Measurements from ENCODE around the gene NOL3.

DNA sequence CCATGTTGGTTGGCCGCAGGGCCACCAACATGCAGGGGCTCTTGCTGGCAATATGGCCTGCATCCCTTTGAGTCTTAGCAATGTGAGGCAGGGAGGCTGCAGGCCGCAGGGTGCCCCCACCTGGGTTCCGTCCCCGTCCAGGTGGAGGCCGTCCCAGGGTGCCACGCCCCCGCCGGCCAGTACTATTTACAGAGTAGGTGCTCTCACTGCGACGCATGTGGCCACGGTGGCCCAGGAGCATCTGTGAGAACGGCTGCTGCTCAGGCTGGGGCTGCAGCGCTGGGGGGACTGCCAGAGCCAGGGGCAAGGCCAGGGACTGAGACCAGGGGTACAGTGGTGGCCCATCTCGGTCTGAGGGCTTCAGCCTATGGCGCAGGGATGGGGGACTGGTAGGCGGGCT, 9.8 kb downstream of the NOL3 start:
- TF ChIP-seq, protein P1, sequence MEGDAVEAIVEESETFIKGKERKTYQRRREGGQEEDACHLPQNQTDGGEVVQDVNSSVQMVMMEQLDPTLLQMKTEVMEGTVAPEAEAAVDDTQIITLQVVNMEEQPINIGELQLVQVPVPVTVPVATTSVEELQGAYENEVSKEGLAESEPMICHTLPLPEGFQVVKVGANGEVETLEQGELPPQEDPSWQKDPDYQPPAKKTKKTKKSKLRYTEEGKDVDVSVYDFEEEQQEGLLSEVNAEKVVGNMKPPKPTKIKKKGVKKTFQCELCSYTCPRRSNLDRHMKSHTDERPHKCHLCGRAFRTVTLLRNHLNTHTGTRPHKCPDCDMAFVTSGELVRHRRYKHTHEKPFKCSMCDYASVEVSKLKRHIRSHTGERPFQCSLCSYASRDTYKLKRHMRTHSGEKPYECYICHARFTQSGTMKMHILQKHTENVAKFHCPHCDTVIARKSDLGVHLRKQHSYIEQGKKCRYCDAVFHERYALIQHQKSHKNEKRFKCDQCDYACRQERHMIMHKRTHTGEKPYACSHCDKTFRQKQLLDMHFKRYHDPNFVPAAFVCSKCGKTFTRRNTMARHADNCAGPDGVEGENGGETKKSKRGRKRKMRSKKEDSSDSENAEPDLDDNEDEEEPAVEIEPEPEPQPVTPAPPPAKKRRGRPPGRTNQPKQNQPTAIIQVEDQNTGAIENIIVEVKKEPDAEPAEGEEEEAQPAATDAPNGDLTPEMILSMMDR (IDR thresholded peaks at IDR 0.05; ENCODE audit: low read length), result no peak
- no peak for TF ChIP-seq EZH2 (optimal IDR thresholded peaks at IDR 0.05; ENCODE audit: low read depth, low read length)
